IPS-NIHi11 (cell line): ENCODE data around the gene SLC22A23.
A peak's percentile ranks its signal among the peaks of the same experiment; 100 is the strongest.

Experiments used
- DNase-seq: peaks from one replicate; pipeline ENCODE4 v3.0.0; 2012; ENCODE audit warnings: mixed read lengths, low spot score

The SLC22A23 gene

DNA sequence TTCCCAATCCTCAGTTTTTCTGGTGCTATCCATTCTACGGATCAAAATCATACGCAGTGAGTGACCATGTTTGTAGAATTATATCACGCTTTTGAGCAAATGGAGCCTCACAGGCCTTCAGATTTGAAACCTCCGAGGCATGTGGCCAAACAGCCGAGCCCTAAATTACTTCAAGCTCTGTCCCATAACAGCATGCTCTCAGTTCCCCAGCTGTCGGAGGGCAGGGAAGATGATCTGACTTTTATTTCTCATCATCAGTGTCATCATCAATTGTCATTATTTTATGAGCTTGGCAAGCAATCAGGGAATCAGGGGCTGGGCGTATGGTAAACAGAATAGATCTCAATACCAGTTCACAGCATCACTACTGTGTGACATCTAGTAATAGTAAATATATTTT lies 124.9 kb downstream of the SLC22A23 start:
- DNase-seq: no peak

DNA sequence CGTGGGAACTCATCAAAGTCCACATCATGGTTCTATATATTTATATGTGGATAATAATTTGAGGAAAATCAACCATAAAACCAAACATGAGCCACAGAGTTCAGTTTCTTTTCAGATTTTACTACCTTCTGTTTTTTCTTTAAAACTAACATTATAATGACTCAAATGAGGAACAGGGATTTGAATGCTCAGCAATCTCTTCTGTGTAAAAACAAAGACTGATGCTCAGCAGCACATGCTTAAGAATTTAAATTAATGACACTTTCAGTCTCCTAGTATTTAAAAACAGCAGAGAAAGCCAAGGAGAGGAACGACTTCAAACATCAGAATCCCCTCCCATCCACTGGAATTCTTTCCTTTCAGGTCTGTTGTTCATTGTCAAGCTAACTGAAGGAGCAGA lies 125.4 kb downstream of the SLC22A23 start:
- DNase-seq: no peak

DNA sequence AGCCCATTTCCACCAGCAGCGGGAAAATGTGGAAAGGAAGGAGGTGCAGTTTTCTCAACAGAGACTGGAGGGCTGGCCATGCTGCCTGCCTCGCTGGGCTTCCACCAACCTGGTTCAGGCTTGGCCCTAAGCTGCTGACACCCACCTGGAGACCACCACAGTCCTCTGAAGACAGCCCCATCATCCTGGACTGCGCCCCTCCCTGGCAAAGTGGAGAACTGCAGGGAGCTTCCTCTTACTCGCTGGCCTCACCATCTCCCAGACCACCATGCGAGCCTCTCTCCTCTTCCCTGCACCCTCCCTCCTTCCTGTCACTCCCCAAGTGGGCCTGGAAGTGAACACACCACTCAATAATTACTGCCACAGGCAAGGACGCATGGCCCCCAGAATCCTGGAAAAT lies 126.7 kb downstream of the SLC22A23 start:
- peak; percentile 56 for DNase-seq

DNA sequence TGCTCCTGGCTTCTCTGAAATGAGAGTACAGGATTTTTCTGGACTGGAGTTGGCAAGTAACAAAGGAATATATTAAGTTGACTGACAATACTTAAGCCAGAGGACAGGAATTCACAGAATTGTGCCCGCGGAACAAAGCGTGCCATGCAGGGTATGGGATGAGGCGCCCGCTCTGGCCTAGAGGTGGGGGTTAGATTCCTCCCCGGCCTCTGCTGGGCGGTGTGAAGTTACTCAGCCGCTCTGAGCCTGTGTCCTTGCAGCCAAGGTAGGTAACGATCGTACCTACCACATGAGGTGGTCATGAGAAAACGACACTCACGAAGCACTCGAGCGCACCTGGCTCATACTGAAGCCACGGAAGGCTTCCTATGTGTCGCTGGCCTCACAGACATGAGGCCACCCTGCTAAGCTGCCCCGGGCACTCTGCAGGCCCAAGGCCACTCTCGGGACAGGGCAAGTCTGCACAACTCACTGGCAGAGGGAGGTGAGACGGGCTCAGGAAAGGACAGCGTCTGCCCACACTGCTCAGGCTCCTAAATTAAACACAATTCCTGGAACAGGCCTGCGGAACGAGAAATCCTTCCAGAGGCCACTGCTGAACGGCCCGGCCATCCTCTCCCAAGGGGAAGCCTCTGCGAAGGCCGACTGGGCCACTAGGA lies 127.3 kb downstream of the SLC22A23 start:
- no peak for DNase-seq

DNA sequence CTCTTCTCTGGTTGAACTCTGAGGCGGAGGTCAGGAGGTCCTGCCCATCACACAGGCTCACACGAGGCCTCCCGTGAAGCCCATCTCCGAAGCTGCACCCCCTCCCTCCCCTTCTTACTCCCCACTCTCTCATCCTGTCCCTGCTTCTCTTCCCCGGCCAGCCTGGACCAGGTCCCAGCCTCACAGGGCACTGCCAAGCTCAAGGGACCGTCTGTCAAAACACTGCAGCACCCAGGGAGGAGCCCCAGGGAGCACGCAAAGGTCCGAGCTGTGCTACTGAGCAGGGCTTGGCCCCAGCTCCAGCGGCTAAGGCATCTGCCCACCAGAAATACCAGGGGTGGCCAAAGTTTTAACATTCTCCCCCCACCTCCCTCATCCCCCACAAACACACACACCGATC lies 128.1 kb downstream of the SLC22A23 start:
- no peak for DNase-seq

DNA sequence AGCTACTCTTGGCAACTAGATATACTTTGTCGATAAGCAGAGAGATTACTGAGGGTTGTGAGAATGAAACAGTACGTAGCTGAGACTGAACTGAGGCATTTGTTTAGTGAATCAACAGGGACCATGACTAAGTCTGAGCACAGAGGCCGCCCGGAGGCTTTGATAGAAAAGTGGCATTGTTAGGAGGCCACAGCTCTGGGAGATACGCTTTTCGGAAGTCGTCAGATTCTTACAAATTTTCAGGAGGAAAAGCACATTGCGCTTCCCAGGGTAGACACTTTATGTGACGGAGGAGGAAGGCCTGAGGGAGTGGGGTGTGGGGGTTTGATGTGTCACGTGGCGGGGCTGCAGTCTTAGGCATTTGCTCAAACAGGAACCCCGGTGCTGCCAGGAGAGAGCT lies 128.7 kb downstream of the SLC22A23 start:
- DNase-seq: no peak

DNA sequence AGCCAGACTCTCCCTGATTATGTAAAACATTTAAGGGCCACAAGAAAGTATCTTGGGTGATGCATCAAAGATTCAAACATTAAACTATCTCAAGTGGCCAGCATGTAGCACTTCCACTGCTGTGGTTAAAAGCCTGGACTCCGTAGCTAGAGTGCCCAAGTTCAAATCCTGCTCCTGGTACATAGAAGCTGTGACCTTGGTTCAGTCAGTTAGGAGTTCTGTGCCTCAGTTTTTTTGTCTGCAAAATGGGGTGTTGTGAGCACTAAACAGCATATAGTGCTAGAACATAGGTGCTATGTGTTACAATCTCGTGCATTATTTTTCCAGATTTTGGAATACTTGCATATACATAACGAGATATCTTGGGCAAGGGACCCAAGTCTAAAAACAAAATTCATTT lies 129.4 kb downstream of the SLC22A23 start:
- no peak for DNase-seq

DNA sequence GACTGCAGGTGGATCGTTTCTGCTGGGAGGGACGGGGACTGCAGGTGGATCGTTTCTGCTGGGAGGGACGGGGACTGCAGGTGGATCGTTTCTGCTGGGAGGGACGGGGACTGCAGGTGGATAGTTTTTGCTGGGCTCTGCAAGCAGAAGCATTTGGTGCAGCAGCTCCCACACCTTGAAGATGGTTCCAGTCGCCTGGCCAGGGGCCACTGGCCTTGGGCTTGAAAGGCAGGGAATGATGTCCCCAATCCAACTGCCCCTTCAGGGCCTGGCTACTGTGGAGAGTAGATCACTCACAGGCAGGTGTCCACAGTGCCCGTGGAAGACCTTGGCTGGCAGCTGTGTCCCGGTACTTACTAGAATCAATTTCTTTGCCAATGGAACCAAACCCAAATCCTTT lies 129.9 kb downstream of the SLC22A23 start:
- DNase-seq: no peak

DNA sequence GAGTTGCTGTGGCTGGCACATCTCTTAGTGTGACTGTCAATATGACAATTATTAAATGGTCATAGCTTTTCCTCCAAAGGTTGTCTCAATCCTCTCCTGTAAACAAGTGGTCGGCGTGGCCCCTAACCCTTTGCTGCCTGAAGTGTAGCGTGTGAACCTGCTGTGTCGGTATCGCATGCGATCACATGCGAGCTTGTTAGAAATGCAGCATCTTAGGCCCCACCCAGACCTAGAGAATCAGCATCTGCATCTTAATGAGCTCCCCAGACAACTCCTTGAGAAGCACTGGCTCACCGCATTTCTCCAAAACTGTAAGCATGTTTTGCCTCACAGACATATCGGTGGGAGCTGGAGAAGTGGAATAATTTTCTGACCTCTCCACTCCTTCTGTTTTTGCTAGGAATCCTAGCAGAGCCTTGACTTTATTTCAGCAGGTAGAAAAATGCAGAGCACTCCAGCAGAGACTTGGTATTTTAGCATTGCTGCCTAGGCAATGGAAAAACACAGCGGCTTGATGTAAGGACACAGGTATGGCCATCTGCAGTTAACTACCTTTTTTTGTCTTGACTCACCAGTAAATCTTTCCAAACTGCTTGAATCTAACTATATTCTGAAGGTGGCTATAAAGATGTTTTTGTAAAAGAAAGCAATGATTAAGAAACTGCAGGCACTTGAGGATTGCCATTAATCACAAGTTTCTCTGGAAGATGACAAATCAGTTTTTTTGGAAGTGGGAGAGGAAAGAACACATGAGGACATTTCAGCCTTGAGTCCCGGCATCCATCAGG lies 130.5 kb downstream of the SLC22A23 start:
- DNase-seq: peak; percentile 49

DNA sequence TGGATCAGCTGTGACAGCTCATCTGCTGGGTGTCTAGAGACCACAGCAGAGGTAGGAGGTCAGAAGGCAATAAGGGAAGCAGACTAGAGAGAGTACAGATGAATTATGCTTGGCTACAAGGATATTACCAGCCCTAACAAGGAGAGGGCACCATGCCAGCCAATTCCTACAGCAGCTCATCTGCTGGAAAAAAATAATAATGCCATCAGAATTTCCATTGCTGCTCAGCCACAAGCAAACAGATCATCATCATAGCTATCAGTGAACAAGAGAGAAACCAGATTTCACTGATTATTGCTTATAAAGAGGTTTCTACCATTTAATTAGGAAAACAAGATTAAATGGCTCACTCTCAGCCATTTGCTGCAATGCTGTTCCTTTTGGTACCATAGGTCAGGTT lies 131.6 kb downstream of the SLC22A23 start:
- no peak for DNase-seq

DNA sequence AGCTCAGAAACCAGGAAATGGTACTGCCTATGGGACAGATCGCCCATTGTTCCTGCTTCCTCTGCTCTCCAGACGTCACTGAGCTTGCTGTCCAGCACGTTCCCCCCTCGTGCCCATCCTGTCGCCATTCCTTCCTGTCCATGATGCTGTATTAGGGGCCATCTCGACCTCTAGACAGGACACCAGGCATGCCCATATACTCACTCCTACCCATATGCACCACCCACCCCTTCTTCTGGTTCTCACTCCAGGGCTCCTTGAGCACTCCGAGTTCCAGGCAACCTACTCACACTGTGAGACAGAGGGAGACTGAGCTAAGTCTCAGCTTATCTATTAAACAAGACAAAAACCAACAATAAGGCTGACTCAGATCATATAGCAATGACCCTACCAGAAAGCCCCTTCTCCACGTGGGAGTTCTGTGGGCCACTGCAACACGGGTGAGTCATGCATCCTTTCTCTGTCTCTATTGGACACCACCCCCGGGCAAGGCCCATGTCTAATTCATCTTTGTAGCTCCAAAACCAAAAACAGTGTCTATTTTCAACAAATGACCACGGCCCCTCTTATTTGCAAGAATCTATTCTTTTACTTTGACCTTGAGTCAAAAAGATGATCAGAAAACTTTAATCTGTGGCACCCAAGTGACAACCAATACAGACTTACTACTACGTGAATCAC lies 132.4 kb downstream of the SLC22A23 start:
- no peak for DNase-seq

DNA sequence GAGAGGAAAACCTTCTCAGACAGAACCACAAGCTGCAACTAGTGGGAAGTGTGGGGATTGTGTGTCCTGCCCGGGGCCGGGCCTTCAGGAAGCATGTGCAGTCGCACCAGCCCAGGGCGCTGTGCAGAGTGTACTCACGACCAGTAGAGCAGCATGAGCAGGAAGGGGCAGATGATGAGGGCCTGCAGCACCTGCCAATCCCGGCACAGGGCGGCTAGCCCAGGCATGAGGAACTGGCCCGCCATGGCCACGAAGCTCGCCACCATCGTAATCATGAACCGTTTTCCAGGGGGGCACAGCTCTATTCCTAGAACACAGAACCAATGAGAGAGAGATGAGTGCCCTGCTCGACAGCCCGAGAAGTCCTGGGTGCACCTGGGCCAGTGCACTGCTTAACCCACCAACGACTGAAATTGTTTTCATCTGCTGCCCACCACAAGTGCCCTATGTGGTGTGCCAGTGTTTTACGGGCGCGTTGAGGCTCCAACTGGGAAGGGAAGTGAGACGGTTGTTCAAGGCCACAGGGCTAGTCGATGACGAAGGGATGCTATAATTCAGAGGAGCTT lies 133.1 kb downstream of the SLC22A23 start:
- DNase-seq: no peak

DNA sequence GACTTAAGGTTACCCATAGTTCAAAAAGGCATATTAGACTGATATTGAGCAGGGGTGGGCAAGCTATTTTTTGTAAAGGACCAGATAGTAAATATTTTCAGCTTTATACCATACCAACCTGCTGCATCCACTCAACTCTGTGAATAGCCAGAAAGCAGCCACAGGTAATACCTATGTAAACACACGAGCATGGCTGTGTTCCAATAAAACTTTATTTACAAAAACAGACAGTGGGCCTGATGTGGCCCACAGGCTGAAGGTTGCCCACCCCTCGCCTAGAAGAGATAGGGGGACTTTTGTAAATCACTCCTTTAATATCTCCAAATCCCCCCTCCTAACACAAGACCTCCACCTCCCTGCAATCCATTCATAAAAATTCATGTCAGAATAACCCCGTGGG lies 133.7 kb downstream of the SLC22A23 start:
- DNase-seq: no peak

DNA sequence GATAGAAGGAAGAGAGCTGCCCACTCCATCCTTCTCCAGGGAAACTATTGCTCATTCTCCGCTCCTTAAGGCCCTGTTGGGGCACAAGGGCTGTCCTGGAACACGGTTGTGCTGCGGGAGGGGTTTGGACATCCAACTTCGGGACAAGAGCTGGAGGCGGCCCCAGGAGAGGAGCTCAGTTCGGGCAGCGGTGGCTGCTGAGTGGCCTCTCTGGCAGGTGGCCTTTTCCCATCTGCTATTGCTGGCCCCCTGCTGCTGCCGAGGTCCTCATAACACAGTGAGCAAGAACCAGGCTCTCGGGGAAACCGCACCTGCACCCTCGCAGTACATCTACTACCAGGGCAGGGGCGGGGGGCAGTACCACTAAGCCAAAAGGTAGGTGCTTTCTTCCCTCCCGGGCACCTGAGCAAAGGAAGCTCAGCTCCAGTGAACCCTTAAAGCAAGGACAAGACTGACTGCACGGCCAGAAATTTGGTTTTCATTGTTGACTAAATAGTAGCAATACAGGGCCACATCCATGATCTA lies 134.4 kb downstream of the SLC22A23 start:
- no peak for DNase-seq

DNA sequence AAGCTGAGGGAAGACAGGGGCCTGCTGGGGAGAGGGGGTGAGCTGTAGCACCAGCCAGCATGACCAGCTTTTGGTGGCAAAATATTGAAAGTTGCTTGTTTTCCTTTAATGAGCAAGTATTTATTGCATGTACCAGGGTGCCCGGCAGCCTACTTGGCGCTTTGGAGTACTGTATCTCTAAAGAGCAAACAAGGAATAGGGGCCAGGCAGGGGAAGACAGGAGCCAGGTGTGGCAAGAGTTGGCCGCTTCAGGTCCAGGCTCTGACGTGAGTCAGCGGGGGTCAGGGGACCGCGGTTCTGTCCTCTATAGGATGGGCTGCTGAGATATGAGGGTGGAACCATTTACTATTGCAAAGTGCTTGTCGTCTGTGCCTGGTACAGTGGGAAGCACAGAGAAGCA lies 135.0 kb downstream of the SLC22A23 start:
- no peak for DNase-seq

DNA sequence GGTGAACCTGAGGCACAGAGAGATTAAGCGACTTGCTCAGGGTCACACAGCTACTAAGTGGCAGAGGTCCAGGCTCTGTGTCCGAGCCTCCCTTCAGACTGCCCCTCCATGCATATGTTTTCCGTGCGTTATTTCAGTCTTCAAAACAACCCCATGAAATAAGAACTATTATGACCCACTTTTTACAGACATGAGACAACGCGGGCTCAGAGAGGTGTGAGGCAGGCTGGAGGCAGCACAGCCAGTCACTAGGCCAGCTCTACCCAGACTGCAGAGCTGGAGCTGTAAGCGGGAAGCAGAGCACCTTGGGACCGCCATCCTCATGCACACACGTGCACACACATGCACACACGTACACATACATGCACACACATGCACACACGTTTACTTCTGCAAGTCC lies 135.8 kb downstream of the SLC22A23 start:
- no peak for DNase-seq

DNA sequence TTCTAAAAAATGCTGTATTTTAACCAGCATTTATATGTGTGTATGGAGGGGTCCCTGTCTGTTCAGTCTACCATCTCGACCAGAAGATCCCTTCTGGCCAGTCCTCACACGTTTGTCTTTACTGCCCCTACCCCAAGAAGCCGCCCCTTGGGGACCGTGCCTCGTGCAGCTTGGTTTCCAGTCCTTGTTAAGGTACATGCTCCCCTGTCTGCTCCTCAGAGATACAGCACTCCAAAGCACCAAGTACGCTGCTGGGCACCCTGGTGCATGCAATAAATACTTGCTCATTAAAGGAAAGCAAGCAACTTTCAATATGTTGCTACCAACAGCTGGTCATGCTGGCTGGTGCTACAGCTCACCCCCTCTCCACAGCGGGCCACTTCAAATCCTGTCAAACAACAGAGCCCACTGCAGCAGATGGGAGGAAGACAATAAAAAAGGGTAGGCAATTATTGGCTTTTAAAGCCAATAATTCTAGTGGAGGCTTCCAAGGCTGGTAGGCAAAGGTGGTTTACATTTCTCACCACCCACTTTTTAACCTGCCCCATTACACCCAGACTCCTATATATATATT lies 136.5 kb downstream of the SLC22A23 start:
- no peak for DNase-seq

DNA sequence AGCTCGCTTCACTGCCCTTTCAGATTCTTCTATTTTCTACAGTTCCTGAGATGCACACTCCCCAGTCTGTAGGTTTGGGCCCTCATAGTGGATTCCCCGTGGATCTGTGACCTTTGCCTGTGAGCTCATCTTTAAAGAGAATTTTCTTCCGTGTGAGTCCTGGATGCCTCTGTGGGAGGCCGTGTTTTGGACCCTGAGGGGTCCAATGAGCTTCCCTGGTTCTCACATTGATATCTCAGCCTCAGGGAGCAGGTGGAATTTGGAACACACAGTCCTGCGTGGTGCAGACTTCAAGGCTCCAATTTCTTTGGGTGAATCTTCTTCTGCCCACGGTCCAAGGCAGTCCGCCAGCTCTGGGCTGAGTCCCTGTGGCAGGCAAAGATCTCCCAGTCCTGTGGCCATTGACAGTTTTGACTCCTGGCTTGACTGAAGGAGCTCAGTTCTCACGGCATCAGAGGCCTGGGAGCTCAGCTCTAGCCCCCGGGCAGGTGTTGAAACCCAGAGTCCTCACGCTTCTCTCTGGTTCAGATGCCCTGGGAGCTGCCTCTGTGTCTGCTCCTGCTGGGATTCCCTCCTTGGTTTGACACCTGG lies 137.1 kb downstream of the SLC22A23 start:
- no peak for DNase-seq

DNA sequence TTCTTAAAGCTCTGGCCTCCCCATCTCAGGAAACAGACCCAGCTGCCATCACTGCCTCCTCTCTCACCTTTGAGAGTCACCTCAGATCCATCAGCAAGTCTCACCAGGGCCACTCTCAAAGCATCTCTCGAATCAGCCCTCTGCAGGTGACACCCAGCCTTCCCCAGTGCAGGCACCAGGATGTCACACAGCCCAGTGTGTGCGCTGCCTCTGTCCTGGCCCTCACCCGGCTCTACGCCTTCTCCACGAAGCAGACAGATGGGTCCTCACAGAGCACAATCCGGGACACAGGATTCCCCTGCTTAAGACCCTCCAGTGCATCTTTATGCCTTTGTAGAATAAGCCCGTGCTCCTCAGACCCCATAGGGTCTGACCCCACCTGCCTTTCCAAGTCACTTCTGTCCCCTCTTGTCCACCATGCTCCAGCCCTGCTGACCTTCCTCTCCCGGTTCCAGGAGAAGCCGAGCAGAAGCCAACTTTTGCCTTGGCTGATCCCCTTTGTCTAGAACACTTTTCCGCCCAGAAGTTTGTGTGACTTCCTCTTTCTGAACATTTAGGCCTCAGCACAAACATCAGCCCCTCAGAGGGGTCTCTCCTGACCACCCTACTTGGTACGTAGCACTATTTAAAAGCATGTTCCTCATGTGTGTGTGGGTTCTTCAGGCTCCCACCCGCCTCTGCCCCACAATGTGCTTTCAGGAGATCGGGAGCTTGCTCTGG lies 137.9 kb downstream of the SLC22A23 start:
- no peak for DNase-seq

DNA sequence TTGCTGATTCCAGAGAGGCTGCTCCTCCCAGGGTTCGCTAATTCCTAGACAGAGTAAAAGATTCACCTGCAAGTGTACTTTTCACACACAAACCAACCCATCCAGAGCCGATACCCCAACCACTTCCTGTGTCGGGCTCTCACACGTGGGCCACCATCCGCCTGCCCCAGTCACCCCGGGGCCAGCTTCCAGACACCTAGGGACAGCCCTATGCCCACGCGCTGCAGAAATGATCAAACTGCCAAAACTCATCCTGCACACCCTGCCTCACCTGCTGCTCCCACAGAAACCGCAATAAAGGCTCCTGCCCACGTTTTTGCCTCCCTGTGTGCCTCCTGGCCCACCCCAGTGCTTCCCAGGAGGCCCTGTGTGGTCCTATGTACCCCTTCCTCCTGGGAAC lies 138.6 kb downstream of the SLC22A23 start:
- no peak for DNase-seq

DNA sequence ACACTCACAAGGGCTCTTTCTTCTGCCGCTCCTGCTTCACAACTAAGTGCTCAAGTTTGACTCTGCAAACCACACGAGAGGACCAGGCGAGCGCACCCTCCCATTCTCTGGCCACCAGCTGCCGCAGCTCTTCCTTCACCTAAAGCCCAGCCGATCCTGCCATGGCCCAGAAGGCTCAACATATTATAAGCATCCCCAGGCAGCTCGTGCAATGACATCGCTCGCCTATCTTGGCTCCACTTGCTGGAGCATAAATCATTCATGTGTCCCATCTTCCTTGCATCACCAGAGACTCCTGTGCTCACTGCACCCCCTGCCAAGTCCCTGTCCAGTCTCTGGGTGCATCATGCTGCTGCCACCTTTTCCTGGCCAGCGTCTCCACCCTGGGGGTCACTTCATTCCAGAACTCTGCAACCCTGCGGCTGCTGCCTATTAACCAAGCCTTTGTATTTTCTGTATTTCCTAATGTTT lies 139.1 kb downstream of the SLC22A23 start:
- DNase-seq: no peak
